T-cell (primary cell): ENCODE results near the gene SLC8A3. TPM values are rescaled to one million over a fixed set of nuclear protein-coding genes. Genes with fewer than 3 reads are reported as not detected.

ENCODE experiments used
- ATAC-seq, 4 experiments: fragments of 200-7000 bp in 3 of 4; fragments of 150-1000 bp in 1 of 4; cut with Tn5 transposase; replicated peaks in 1 of 4; 1 replicate in 3 of 4; 2 replicates in 1 of 4; pipeline ENCODE4 v1.10.0; 2021; ENCODE audit warnings: moderate library complexity in 3 of 4, mild to moderate bottlenecking in 2 of 4, moderate number of reproducible peaks in 1 of 4
- CTCF ChIA-PET, 2 donors: fragments of 300-600 bp; sonication (Branson Sonifier 250); formaldehyde crosslinking; loops; one replicate each; lab custom pipeline; 2022; ENCODE audit warnings: antibody characterized with exemption in 2 of 2; lab: Charles Lee
- POLR2A ChIA-PET, 2 donors: fragments of 300-600 bp; sonication (Branson Sonifier 250); formaldehyde crosslinking; loops; one replicate each; lab custom pipeline; 2022; ENCODE audit warnings: antibody characterized with exemption in 2 of 2; lab: Charles Lee
- DNase-seq, 35 experiments: peaks; one replicate each; pipeline versions ENCODE4 v3.0.0 to v3.0.0-alpha.2; 2013 to 2023
- H3K27ac ChIP-seq: one replicate; pipeline ENCODE4 v1.5.1; 2013; ENCODE audit warnings: low read length
- H3K27me3 ChIP-seq, 2 experiments: replicated peaks in 1 of 2; 1 replicate in 1 of 2; 2 replicates in 1 of 2; pipeline versions ENCODE4 v1.6.1 to v1.7.0; 2013; ENCODE audit warnings: low read length in 1 of 2, mixed read lengths in 1 of 2; ENCODE audit not compliant: control insufficient read depth in 2 of 2, insufficient read depth in 2 of 2; ENCODE audit errors: extremely low read depth in 1 of 2
- H3K36me3 ChIP-seq, 2 donors: 1 replicate in 1 of 2; 2 replicates in 1 of 2; pipeline versions ENCODE4 v1.6.1 to v1.7.0; 2013; ENCODE audit warnings: low read length in 1 of 2; ENCODE audit not compliant: control insufficient read depth in 2 of 2, insufficient read depth in 1 of 2; ENCODE audit errors: extremely low read depth in 1 of 2
- H3K4me1 ChIP-seq, 2 experiments: 1 replicate in 1 of 2; 2 replicates in 1 of 2; pipeline versions ENCODE4 v1.6.1 to v1.7.0; 2013; ENCODE audit warnings: low read length in 2 of 2, mixed read lengths in 1 of 2; ENCODE audit not compliant: insufficient read depth in 2 of 2, control insufficient read depth in 1 of 2; ENCODE audit errors: extremely low read depth in 1 of 2
- H3K4me3 ChIP-seq, 2 donors: 1 replicate in 1 of 2; 2 replicates in 1 of 2; pipeline versions ENCODE4 v1.5.1 to v1.7.0; 2013; ENCODE audit warnings: mild to moderate bottlenecking in 2 of 2, low read length in 1 of 2, moderate library complexity in 1 of 2; ENCODE audit not compliant: control insufficient read depth in 1 of 2; ENCODE audit errors: extremely low read depth in 1 of 2
- H3K9me3 ChIP-seq: 2 replicates; pipeline ENCODE4 v1.7.0; 2013
- H3K27ac Mint-ChIP-seq, 2 donors: one replicate each; pipeline ENCODE4 v1.8.0; 2020 to 2021; ENCODE audit warnings: mild to moderate bottlenecking in 2 of 2, mixed read lengths in 2 of 2
- H3K27me3 Mint-ChIP-seq, 2 donors: one replicate each; pipeline ENCODE4 v1.8.0; 2021 to 2022; ENCODE audit warnings: mixed read lengths in 2 of 2
- H3K36me3 Mint-ChIP-seq: one replicate; pipeline ENCODE4 v1.8.0; 2021; ENCODE audit warnings: mixed read lengths
- H3K4me1 Mint-ChIP-seq, 3 donors: one replicate each; pipeline ENCODE4 v1.8.0; 2020 to 2022; ENCODE audit warnings: mixed read lengths in 3 of 3, mild to moderate bottlenecking in 1 of 3
- H3K4me3 Mint-ChIP-seq, 3 donors: one replicate each; pipeline ENCODE4 v1.8.0; 2020 to 2022; ENCODE audit warnings: mild to moderate bottlenecking in 3 of 3, mixed read lengths in 3 of 3, moderate library complexity in 3 of 3
- H3K9me3 Mint-ChIP-seq, 3 donors: one replicate each; pipeline ENCODE4 v1.8.0; 2020 to 2022; ENCODE audit warnings: mixed read lengths in 3 of 3
- WGBS: methylation state at CpG from one replicate; pipeline ENCODE4 v1.1.5; 2013; ENCODE audit warnings: missing lambda C conversion rate; ENCODE audit not compliant: insufficient coverage; 5-methylcytosine and 5-hydroxymethylcytosine counted together
- total RNA-seq, 35 experiments: library from RNA in 6 of 35; stranded (reverse) in 6 of 35; fragments of 120-200 nt in 1 of 35; gene quantifications; one replicate each; pipeline versions ENCODE4 v1.2.1 to v1.2.4 and lab custom pipeline; 2013 to 2026

SLC8A3 gene
- total RNA-seq, 5 donors from 2014 or later (not counting 1 experiment from before 2014, with no cell fraction given), result 0.06 to 0.21 (median 0.10) TPM; not detected in 2

DNA sequence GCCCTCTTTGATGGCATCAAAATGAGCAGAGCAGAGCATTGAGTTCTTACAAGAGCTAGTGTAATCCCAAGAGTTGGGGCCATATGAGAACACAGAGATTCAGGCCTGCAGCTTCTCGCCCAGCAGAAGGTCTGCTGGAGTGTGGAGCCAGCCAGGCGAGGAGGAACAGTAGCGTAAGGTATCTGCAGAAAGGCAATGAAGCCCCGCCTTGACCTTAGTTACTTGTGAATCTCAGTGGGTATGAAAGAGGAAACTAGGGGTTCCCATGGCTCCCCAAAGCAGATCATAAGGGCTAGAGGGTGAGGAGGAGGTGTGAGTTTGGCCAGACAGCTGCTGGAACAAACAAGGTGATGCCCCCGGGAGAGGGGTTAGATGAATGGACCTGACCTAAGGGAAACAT, 49.4 kb downstream of the SLC8A3 start:
- no peaks in the 10 kb centered on the region for H3K36me3 Mint-ChIP-seq
- WGBS, result 81% methylated on average over 4 of the region's 5 CpGs

GRCh38 chr14:70137788-70138187, 51.0 kb downstream of the SLC8A3 start:
- no peak overlapping the region for H3K27ac ChIP-seq
- Mint-ChIP-seq H3K36me3 (no peaks in the 10 kb centered on the region), H3K27me3 (peaks cover 9 to 32% of the 10 kb centered on the region in 2 donors), H3K4me1 (no peaks in the 10 kb centered on the region), H3K27ac (no peak overlapping the region), H3K9me3 (no peaks in the 10 kb centered on the region), H3K4me3 (no peak overlapping the region)
- DNase-seq, result no peak
- H3K9me3 ChIP-seq, result no peaks in the 10 kb centered on the region
- no peak for ATAC-seq
- 76% methylated on average over 2 of the region's 3 CpGs for WGBS
- no peaks in the 10 kb centered on the region for H3K4me1 ChIP-seq
- H3K27me3 ChIP-seq, result peaks cover 0 to 16% of the 10 kb centered on the region in 2 experiments
- ChIA-PET CTCF (no interaction called here), POLR2A (no interaction called here)
- H3K36me3 ChIP-seq, result no peaks in the 10 kb centered on the region
- no peak overlapping the region for H3K4me3 ChIP-seq

More for the DNA sequence above, 49.4 kb downstream of the SLC8A3 start:
- no peaks in the 10 kb centered on the region for H3K36me3 ChIP-seq
- Mint-ChIP-seq H3K27me3 (peaks cover 11 to 30% of the 10 kb centered on the region in 2 donors), H3K4me3 (no peak overlapping the region), H3K4me1 (no peaks in the 10 kb centered on the region), H3K27ac (no peak overlapping the region), H3K9me3 (no peaks in the 10 kb centered on the region)
- ChIA-PET CTCF (no interaction called here), POLR2A (no interaction called here)
- no peak for ATAC-seq
- H3K9me3 ChIP-seq, result no peaks in the 10 kb centered on the region
- no peak for DNase-seq
- no peak overlapping the region for H3K27ac ChIP-seq
- H3K4me1 ChIP-seq, result no peaks in the 10 kb centered on the region
- H3K4me3 ChIP-seq, result no peak overlapping the region
- peaks cover 0 to 13% of the 10 kb centered on the region in 2 experiments for H3K27me3 ChIP-seq

DNA sequence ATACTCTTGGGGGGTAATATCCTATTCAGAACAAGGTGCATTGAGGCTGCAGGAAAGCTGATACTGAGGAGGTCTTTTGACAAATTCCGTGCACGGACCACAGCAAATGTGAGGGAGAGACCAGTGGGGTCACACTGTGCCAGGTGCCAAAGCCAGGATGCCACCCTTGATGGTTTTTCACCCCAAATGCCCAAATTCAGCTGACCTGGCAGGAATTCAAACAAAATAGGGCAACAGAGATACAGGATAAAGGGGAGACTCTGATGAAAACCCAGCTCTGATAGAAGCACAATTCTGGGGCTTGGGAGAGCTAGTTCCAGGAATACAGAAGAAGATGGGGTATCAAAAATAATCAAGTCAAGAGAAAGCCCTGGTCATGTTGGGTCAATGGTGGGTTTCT, 55.3 kb downstream of the SLC8A3 start:
- H3K27ac Mint-ChIP-seq, result no peak overlapping the region
- Histone ChIP-seq H3K9me3 (no peaks in the 10 kb centered on the region), H3K4me1 (no peaks in the 10 kb centered on the region), H3K36me3 (no peaks in the 10 kb centered on the region), H3K27ac (no peak overlapping the region), H3K27me3 (peaks cover 0 to 10% of the 10 kb centered on the region in 2 experiments), H3K4me3 (no peak overlapping the region)
- H3K9me3 Mint-ChIP-seq, result no peaks in the 10 kb centered on the region
- no peaks in the 10 kb centered on the region for H3K36me3 Mint-ChIP-seq
- H3K27me3 Mint-ChIP-seq, result peaks cover 24 to 46% of the 10 kb centered on the region in 2 donors
- no peak for DNase-seq
- 60% methylated on average over 1 of the region's 2 CpGs for WGBS
- H3K4me1 Mint-ChIP-seq, result no peaks in the 10 kb centered on the region
- POLR2A ChIA-PET, result no interaction called here
- no peak for ATAC-seq
- H3K4me3 Mint-ChIP-seq, result no peak overlapping the region
- CTCF ChIA-PET, result no interaction called here

DNA sequence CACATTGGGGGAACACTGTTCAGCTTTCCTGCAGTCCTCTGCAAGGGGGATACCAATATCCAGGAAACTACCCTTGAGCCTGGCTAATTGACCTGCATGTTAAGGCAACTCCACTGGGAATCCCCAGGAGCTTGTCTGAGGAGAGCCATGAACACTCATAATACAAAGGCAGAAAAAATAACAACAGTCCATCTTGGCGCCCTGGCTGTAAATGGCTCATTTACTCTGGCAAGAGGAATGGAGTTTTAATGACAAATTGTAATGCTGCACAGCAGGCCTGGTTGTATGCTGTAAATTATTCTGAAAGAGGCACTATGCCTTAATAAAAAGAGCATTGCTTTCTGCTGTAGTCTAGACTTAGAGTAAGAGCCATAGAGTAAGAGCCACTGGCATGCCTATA, 58.3 kb downstream of the SLC8A3 start:
- Histone ChIP-seq H3K4me1 (no peaks in the 10 kb centered on the region), H3K27ac (no peak overlapping the region), H3K4me3 (no peak overlapping the region), H3K27me3 (peaks cover 0 to 7% of the 10 kb centered on the region in 2 experiments), H3K36me3 (no peaks in the 10 kb centered on the region), H3K9me3 (no peaks in the 10 kb centered on the region)
- ChIA-PET CTCF (no interaction called here), POLR2A (no interaction called here)
- no peaks in the 10 kb centered on the region for H3K36me3 Mint-ChIP-seq
- H3K4me3 Mint-ChIP-seq, result no peak overlapping the region
- no peak overlapping the region for H3K27ac Mint-ChIP-seq
- WGBS, result no CpG with 5 or more reads among the region's 1 CpG
- H3K4me1 Mint-ChIP-seq, result no peaks in the 10 kb centered on the region
- H3K9me3 Mint-ChIP-seq, result no peaks in the 10 kb centered on the region
- H3K27me3 Mint-ChIP-seq, result peaks cover 24 to 43% of the 10 kb centered on the region in 2 donors
- ATAC-seq (no peak), DNase-seq (no peak)

DNA sequence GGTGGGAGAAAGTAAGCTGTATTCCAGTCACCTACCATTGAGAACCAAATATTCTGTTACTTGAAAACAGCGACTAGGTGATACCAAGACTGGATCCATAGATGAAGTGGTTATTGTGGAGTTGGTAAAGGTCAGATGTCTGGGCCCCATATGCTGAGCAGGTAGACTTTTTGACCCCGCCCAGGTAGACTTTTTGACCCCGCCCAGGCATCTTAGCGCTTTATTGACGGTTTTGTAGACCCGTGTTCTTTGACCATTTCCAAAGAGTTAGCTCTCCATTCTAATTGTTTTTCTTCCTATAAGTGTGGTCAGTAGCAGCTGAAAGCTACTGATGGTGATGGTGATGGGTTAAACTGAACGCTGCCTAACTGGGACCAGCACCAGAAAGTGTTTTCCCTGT, 61.6 kb downstream of the SLC8A3 start:
- Mint-ChIP-seq H3K9me3 (no peaks in the 10 kb centered on the region), H3K36me3 (no peaks in the 10 kb centered on the region), H3K4me1 (no peaks in the 10 kb centered on the region), H3K27me3 (peaks cover 27 to 36% of the 10 kb centered on the region in 2 donors), H3K4me3 (no peak overlapping the region), H3K27ac (no peak overlapping the region)
- Histone ChIP-seq H3K4me3 (no peak overlapping the region), H3K27ac (no peak overlapping the region), H3K4me1 (no peaks in the 10 kb centered on the region), H3K9me3 (no peaks in the 10 kb centered on the region), H3K27me3 (peaks cover 0 to 6% of the 10 kb centered on the region in 2 experiments), H3K36me3 (no peaks in the 10 kb centered on the region)
- no peak for ATAC-seq
- WGBS, result 80% methylated on average over 1 of the region's 7 CpGs
- POLR2A ChIA-PET, result no interaction called here
- CTCF ChIA-PET, result no interaction called here
- DNase-seq, result no peak

- Histone ChIP-seq H3K4me3 (no peak overlapping the region), H3K4me1 (no peaks in the 10 kb centered on the region), H3K36me3 (no peaks in the 10 kb centered on the region), H3K27ac (no peak overlapping the region), H3K27me3 (peaks cover 0 to 2% of the 10 kb centered on the region in 2 experiments), H3K9me3 (no peaks in the 10 kb centered on the region)
- no peak overlapping the region for H3K27ac Mint-ChIP-seq
- no peak for ATAC-seq
- ChIA-PET CTCF (no interaction called here), POLR2A (no interaction called here)
- no peaks in the 10 kb centered on the region for H3K36me3 Mint-ChIP-seq
- 60% methylated on average over 1 of the region's 2 CpGs for WGBS
- no peak for DNase-seq
- H3K4me3 Mint-ChIP-seq, result no peak overlapping the region
- H3K9me3 Mint-ChIP-seq, result no peaks in the 10 kb centered on the region
- H3K4me1 Mint-ChIP-seq, result no peaks in the 10 kb centered on the region
- H3K27me3 Mint-ChIP-seq, result peaks cover 10 to 25% of the 10 kb centered on the region in 2 donors
Measured at GRCh38 chr14:70123796-70124195, 65.0 kb downstream of the SLC8A3 start.

DNA sequence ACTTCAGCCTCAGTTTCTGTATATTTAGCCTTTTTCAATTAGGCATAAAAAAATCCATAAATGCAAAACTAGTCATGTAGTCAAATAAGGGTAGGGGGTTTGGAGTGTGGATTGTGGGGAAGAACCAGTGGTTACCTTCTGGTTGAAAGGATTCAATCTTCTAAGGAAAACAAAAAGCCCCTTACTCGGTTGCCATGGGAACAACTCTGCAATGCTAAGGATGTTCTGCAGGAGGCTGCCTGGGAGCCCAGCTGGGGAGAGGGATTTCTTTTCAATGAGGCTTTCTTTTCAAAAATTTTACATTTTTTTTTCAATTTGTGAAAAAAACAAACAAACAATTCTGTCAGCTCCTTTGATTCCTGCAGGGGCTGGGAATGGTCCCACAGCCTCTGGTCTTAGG, 67.2 kb downstream of the SLC8A3 start:
- Mint-ChIP-seq H3K4me1 (no peaks in the 10 kb centered on the region), H3K27ac (no peak overlapping the region), H3K4me3 (no peak overlapping the region), H3K9me3 (no peaks in the 10 kb centered on the region), H3K27me3 (peaks cover 13 to 31% of the 10 kb centered on the region in 2 donors), H3K36me3 (no peaks in the 10 kb centered on the region)
- no CpG with 5 or more reads among the region's 1 CpG for WGBS
- Histone ChIP-seq H3K4me1 (no peaks in the 10 kb centered on the region), H3K9me3 (no peaks in the 10 kb centered on the region), H3K36me3 (no peaks in the 10 kb centered on the region), H3K27me3 (peaks cover 0 to 4% of the 10 kb centered on the region in 2 experiments), H3K4me3 (no peak overlapping the region), H3K27ac (no peak overlapping the region)
- ATAC-seq (no peak), DNase-seq (no peak)
- POLR2A ChIA-PET, result interaction anchor here in 1 of 2 donors (0.6 kb wide), 1 partner anchor 170 kb away, joined by 3 read pairs; no protein-coding TSS in a partner anchor
- CTCF ChIA-PET, result no interaction called here
